WTC11 (cell line): ENCODE data around the gene RBMS2. TPM values are rescaled to one million over a fixed set of nuclear protein-coding genes. Genes with fewer than 3 reads are reported as not detected.

Experiments used
- ATAC-seq: fragments of 200-7000 bp; cut with Tn5 transposase; 2 replicates; pipeline ENCODE4 v1.10.0; 2021; ENCODE audit warnings: mild to moderate bottlenecking, moderate library complexity
- CTCF ChIA-PET: fragments of 300-600 bp; sonication (Branson Sonifier 250); formaldehyde crosslinking; loops from one replicate; lab custom pipeline; 2021; ENCODE audit warnings: antibody characterized with exemption; lab: Charles Lee
- POLR2A ChIA-PET: fragments of 350-600 bp; sonication (Branson Sonifier 250); formaldehyde crosslinking; loops from one replicate; lab custom pipeline; 2021; ENCODE audit warnings: antibody characterized with exemption; lab: Charles Lee
- DNase-seq: peaks from one replicate; pipeline ENCODE4 v3.0.0; 2021; ENCODE audit warnings: low spot score
- H3K27ac Mint-ChIP-seq: 2 replicates; pipeline ENCODE4 v1.8.0; 2021; ENCODE audit warnings: mixed read lengths
- H3K27me3 Mint-ChIP-seq: 2 replicates; pipeline ENCODE4 v1.8.0; 2021; ENCODE audit warnings: low read depth, mild to moderate bottlenecking, moderate library complexity, mixed read lengths
- H3K36me3 Mint-ChIP-seq: 2 replicates; pipeline ENCODE4 v1.8.0; 2021; ENCODE audit warnings: mixed read lengths
- H3K4me1 Mint-ChIP-seq: 2 replicates; pipeline ENCODE4 v1.8.0; 2022; ENCODE audit warnings: mixed read lengths
- H3K4me3 Mint-ChIP-seq: 2 replicates; pipeline ENCODE4 v1.8.0; 2021; ENCODE audit warnings: mild to moderate bottlenecking, moderate library complexity, mixed read lengths
- H3K9me3 Mint-ChIP-seq: 2 replicates; pipeline ENCODE4 v1.8.0; 2021; ENCODE audit warnings: mixed read lengths
- CREM ChIP-seq: sonication (generic); formaldehyde crosslinking; IDR thresholded peaks from 2 replicates; pipeline ENCODE4 v1.8.1; 2022; ENCODE audit warnings: mild to moderate bottlenecking, missing genetic modification reagents, moderate library complexity
- E2F1 ChIP-seq: sonication (generic); formaldehyde crosslinking; IDR thresholded peaks from 2 replicates; pipeline ENCODE4 v1.8.0; 2022; ENCODE audit warnings: mild to moderate bottlenecking, missing genetic modification reagents
- FOXP1 ChIP-seq: sonication (generic); formaldehyde crosslinking; IDR thresholded peaks from 2 replicates; pipeline ENCODE4 v1.8.0; 2022; ENCODE audit warnings: missing genetic modification reagents, mild to moderate bottlenecking, moderate library complexity, borderline replicate concordance
- GTF2I ChIP-seq: fragments of 250-450 bp; sonication (Bioruptor Pico); conservative IDR thresholded peaks from 2 replicates; pipeline ENCODE4 v1.4.0; 2021; ENCODE audit warnings: mild to moderate bottlenecking
- PRRX2 ChIP-seq: fragments of 250-450 bp; sonication (Bioruptor Pico); IDR thresholded peaks from 2 replicates; pipeline ENCODE4 v1.8.0; 2021; ENCODE audit warnings: mild to moderate bottlenecking
- RORB ChIP-seq: fragments of 250-450 bp; sonication (Bioruptor Pico); IDR thresholded peaks from 2 replicates; pipeline ENCODE4 v1.9.0; 2021; ENCODE audit warnings: mild to moderate bottlenecking
- SP1 ChIP-seq: sonication (generic); formaldehyde crosslinking; conservative IDR thresholded peaks from 2 replicates; pipeline ENCODE4 v1.8.1; 2022; ENCODE audit warnings: missing genetic modification reagents
- TEAD1 ChIP-seq: sonication (generic); formaldehyde crosslinking; IDR thresholded peaks from 2 replicates; pipeline ENCODE4 v1.8.0; 2022; ENCODE audit warnings: mild to moderate bottlenecking, missing genetic modification reagents
- ZNF121 ChIP-seq: sonication (generic); formaldehyde crosslinking; IDR thresholded peaks from 2 replicates; pipeline ENCODE4 v1.8.0; 2023; ENCODE audit warnings: missing genetic modification reagents
- ZNF281 ChIP-seq: sonication (generic); formaldehyde crosslinking; IDR thresholded peaks from 2 replicates; pipeline ENCODE4 v1.8.0; 2023; ENCODE audit warnings: mild to moderate bottlenecking, missing genetic modification reagents
- ZNF396 ChIP-seq: fragments of 250-450 bp; sonication (Bioruptor Pico); IDR thresholded peaks from 2 replicates; pipeline ENCODE4 v1.8.0; 2021; ENCODE audit warnings: mild to moderate bottlenecking, moderate library complexity, borderline replicate concordance
- total RNA-seq: library from RNA; stranded (reverse); gene quantifications from 3 replicates; pipeline ENCODE4 v1.2.3, GENCODE V29; 2021
- TF ChIP-seq, protein P1 (sequence below): sonication (generic); formaldehyde crosslinking; IDR thresholded peaks from 2 replicates; pipeline ENCODE4 v1.8.0; 2022; ENCODE audit warnings: missing genetic modification reagents
- TF ChIP-seq, protein P2 (sequence below): sonication (generic); formaldehyde crosslinking; IDR thresholded peaks from 2 replicates; pipeline ENCODE4 v1.8.1; 2023; ENCODE audit warnings: mild to moderate bottlenecking, moderate library complexity, missing genetic modification reagents
- TF ChIP-seq, protein P3 (sequence below): sonication (generic); formaldehyde crosslinking; IDR thresholded peaks from 2 replicates; pipeline ENCODE4 v1.8.0; 2022; ENCODE audit warnings: mild to moderate bottlenecking, missing genetic modification reagents

Gene RBMS2
- total RNA-seq, 1 experiment from 2014 or later: 16.7 TPM

DNA sequence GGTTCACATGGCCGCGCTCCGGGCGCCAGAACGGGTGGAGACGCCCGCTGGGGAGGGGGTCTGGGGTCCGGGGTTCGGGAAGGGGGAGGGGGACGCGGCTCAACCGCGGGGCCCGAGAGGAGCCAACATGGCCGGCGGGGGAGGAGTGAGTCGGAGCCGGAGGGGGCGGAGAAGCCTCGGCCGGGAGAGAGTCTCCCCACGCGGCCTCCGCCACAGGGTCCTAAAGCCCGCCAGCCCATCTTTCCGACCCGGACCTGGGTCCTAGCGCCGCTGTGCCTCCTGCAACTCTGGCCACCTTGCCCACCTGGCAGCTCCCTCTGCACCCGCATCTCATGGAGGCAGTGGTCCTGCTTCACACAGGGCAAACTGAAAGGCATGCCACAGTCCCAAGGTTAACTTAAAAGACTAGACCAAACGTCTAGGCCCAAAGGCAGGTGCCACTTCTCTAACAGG lies 108.6 kb downstream of the RBMS2 start, which contains the start of gene BAZ2A (continued):
- TF ChIP-seq, protein P1, sequence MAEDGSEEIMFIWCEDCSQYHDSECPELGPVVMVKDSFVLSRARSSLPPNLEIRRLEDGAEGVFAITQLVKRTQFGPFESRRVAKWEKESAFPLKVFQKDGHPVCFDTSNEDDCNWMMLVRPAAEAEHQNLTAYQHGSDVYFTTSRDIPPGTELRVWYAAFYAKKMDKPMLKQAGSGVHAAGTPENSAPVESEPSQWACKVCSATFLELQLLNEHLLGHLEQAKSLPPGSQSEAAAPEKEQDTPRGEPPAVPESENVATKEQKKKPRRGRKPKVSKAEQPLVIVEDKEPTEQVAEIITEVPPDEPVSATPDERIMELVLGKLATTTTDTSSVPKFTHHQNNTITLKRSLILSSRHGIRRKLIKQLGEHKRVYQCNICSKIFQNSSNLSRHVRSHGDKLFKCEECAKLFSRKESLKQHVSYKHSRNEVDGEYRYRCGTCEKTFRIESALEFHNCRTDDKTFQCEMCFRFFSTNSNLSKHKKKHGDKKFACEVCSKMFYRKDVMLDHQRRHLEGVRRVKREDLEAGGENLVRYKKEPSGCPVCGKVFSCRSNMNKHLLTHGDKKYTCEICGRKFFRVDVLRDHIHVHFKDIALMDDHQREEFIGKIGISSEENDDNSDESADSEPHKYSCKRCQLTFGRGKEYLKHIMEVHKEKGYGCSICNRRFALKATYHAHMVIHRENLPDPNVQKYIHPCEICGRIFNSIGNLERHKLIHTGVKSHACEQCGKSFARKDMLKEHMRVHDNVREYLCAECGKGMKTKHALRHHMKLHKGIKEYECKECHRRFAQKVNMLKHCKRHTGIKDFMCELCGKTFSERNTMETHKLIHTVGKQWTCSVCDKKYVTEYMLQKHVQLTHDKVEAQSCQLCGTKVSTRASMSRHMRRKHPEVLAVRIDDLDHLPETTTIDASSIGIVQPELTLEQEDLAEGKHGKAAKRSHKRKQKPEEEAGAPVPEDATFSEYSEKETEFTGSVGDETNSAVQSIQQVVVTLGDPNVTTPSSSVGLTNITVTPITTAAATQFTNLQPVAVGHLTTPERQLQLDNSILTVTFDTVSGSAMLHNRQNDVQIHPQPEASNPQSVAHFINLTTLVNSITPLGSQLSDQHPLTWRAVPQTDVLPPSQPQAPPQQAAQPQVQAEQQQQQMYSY (CRISPR knock-in tag): peak; percentile 34; the same call in 1 of the 2 replicates
- TF ChIP-seq CREM (CRISPR knock-in tag): no peak; the same call in 1 of the 2 replicates
- peak; percentile 63; the same call in 1 of the 2 replicates for TF ChIP-seq PRRX2 (CRISPR knock-in tag)
- TF ChIP-seq ZNF281 (CRISPR knock-in tag): peak; percentile 64
- TF ChIP-seq ZNF121 (CRISPR knock-in tag): 0 out of 2 replicates have a peak, but pooled peaks have one; percentile 15
- TF ChIP-seq, protein P2, sequence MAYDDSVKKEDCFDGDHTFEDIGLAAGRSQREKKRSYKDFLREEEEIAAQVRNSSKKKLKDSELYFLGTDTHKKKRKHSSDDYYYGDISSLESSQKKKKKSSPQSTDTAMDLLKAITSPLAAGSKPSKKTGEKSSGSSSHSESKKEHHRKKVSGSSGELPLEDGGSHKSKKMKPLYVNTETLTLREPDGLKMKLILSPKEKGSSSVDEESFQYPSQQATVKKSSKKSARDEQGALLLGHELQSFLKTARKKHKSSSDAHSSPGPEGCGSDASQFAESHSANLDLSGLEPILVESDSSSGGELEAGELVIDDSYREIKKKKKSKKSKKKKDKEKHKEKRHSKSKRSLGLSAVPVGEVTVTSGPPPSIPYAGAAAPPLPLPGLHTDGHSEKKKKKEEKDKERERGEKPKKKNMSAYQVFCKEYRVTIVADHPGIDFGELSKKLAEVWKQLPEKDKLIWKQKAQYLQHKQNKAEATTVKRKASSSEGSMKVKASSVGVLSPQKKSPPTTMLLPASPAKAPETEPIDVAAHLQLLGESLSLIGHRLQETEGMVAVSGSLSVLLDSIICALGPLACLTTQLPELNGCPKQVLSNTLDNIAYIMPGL (CRISPR knock-in tag): no peak
- TF ChIP-seq, protein P3, sequence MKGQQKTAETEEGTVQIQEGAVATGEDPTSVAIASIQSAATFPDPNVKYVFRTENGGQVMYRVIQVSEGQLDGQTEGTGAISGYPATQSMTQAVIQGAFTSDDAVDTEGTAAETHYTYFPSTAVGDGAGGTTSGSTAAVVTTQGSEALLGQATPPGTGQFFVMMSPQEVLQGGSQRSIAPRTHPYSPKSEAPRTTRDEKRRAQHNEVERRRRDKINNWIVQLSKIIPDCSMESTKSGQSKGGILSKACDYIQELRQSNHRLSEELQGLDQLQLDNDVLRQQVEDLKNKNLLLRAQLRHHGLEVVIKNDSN: peak; percentile 57; the same call in 1 of the 2 replicates
- TF ChIP-seq TEAD1 (CRISPR knock-in tag): peak; percentile 76; the same call in 1 of the 2 replicates
- no peak for TF ChIP-seq E2F1
- TF ChIP-seq FOXP1 (CRISPR knock-in tag): peak; percentile 41; the same call in 1 of the 2 replicates
- no peak for TF ChIP-seq RORB (CRISPR knock-in tag)

DNA sequence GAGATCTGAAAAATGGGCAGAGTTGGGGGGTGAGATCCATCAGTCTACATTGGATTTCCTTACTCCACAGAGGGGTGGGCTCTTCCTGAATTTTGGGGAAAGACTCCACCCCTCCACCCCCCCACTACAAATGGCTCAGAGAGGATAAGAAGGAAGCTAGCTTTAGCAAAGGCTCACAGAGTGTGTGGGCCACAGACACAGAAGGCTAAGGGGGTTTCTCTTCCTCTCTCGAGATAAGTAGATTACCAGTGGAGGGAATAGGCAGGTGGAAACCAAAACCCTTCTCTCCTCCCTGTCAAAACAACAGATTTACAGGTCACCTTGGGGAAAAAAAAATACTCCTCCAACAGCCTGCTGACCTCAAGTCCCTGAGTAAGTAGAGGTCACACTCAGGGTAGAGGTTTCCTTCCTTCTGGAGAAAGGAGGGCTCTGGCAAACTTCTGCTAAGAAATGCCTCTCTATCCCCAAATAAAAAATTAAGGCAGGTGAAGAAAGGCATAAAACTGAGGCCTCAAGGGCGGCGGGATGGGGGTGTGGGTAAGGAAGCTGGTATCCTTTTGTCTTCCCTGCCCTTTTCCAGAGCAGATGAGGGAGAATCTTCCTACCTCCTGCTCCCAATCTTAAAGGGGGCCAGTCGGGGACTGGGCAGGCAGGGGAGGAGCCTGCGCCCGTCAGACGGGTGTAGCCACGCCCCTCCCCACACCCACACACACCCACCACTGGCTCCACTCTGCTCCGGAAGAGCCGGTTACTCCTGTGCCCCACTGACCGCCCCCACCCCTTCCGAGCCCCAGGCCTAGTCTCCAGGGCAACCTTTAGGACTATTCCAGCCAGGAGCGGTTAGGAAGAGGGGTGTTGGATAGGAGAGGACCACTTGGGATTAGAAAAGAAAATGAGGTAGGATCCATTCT lies 110.4 kb downstream of the RBMS2 start:
- POLR2A ChIA-PET: no interaction called here
- H3K27ac Mint-ChIP-seq: peak overlapping the region; percentile 72

More for the DNA sequence above, 110.4 kb downstream of the RBMS2 start:
- DNase-seq: peak; percentile 82
- Mint-ChIP-seq H3K4me1 (peaks cover 58% of the 10 kb centered on the region), H3K36me3 (no peaks in the 10 kb centered on the region), H3K4me3 (peak overlapping the region; percentile 97), H3K9me3 (no peaks in the 10 kb centered on the region), H3K27me3 (no peaks in the 10 kb centered on the region)
- CTCF ChIA-PET: interaction anchor here (0.5 to 1.8 kb wide), 2 partner anchors 58 to 370 kb away, joined by 4 read pairs; no protein-coding TSS in a partner anchor
- TF ChIP-seq GTF2I (CRISPR knock-in tag): no peak
- TF ChIP-seq ZNF396 (CRISPR knock-in tag): no peak
- TF ChIP-seq SP1 (CRISPR knock-in tag): peak; percentile 41; the same call in 1 of the 2 replicates
- ATAC-seq: peak; percentile 29
